Pulmonary artery endothelial cell (primary cell): Measurements from ENCODE around the gene HLA-G. TPM values are rescaled to one million over a fixed set of nuclear protein-coding genes. Genes with fewer than 3 reads are reported as not detected.

Experiments
- DNase-seq: peaks from one replicate; pipeline ENCODE4 v3.0.0-alpha.2; 2011; ENCODE audit warnings: low read depth, low spot score
- total RNA-seq: library from RNA; depleted of rRNA; stranded (reverse); fragments of >200 nt; gene quantifications from 2 replicates; pipeline ENCODE4 v1.2.3, GENCODE V29; 2014

Gene HLA-G
- total RNA-seq, 1 donor from 2014 or later: not detected

DNA sequence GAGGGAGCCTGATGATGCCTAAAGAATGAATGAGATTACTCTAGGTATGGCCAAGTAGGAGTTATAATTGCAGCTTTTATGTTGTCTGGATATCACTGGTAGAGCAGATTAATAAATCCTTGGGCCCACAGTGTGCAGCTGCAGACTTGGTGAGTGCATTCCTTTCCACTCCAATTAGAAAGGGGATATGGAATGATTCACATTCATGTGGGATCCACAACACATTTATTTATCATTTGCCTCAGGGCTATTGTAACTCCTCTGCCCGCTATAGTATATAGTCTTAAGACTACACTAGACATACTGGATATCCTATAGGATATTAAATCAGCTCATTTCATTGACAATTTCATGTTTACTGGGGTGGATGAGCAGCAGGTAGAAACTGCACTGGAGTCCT lies 11.6 kb upstream of the HLA-G start:
- DNase-seq: no peak

DNA sequence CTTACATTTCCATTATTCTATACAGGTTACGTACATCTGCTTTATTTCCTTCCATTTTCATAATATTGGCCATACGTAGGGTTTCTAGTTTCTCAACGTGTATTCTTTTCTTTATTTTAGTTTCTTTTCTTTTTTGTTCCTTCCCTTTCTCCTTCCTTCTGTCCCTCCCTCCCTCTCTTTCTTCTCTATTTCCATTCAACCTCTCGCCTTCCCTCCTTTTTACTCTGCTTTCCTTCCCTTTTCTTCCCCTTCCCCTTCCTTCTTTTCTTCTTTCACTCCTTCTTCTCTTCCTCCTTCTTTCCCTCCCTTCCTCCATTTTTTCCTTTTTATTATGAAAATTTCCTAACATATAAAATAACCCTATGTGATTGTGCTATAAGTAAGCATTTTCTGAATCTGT lies 8.7 kb upstream of the HLA-G start:
- no peak for DNase-seq

DNA sequence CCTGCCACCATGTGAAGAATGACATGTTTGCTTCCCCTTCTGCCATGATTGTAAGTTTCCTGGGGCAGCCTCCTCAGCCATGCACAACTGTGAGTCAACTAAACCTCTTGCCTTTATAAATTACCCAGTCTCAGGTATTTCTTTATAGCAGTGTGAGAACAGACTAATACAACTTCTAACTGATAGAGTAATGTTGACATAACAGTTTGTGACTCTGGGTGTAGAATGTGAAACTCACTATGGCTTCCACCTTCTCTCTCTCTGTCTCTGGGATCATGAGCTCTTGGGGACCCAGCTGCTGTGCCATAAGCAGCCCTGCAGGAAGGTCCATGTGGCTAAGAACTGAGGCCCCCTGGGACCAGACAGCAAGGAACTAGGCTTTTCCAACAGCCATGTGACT lies 3.5 kb upstream of the HLA-G start:
- DNase-seq: no peak

DNA sequence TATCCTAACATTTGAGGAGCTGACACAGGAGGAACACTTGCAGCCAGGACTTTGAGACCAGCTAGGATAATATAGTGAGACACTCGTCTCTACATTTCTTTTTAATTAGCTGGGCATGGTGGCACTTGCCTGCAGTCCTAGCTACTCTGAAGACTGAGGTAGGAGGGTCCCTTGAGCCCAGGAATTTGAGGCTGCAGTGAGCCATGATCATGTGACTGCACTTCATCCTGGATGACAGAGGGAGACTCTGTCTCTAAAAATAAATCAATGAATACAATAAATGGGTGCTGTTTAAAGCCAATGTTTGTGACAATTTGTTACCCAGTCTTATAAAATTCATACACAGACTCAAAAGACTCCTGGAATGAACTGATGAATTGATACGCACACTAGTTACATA lies 1.8 kb upstream of the HLA-G start:
- DNase-seq: no peak

DNA sequence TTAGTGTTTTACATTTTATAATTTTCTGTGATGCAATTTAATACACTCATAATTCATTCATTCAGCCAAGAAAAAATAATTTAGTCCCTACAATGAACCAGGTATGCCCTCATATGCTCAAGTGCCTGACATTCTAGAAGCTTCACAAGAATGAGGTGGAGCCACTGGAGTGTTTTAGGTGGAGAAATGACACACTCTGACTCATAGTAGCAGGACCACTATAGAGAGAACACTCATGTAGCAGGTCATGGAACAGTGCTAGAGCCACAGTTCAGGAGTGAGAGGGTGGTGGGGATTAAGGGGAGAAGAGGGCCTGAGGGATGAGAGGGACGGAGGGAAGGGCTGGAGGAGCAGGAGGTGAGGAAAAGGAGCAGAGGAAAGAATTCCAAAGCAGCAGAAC lies 1.4 kb upstream of the HLA-G start:
- DNase-seq: no peak

DNA sequence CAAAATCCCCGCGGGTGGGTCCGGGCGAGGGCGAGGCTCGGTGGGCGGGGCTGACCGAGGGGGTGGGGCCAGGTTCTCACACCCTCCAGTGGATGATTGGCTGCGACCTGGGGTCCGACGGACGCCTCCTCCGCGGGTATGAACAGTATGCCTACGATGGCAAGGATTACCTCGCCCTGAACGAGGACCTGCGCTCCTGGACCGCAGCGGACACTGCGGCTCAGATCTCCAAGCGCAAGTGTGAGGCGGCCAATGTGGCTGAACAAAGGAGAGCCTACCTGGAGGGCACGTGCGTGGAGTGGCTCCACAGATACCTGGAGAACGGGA lies 809 bp downstream of the HLA-G start:
- DNase-seq: no peak

DNA sequence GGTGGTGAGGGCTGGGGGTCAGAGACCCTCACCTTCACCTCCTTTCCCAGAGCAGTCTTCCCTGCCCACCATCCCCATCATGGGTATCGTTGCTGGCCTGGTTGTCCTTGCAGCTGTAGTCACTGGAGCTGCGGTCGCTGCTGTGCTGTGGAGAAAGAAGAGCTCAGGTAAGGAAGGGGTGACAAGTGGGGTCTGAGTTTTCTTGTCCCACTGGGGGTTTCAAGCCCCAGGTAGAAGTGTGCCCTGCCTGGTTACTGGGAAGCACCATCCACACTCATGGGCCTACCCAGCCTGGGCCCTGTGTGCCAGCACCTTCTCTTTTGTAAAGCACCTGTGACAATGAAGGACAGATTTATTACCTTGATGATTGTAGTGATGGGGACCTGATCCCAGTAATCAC lies 2.1 kb downstream of the HLA-G start:
- DNase-seq: no peak

DNA sequence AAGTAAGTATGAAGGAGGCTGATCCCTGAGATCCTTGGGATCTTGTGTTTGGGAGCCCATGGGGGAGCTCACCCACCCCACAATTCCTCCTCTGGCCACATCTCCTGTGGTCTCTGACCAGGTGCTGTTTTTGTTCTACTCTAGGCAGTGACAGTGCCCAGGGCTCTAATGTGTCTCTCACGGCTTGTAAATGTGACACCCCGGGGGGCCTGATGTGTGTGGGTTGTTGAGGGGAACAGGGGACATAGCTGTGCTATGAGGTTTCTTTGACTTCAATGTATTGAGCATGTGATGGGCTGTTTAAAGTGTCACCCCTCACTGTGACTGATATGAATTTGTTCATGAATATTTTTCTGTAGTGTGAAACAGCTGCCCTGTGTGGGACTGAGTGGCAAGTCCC lies 2.8 kb downstream of the HLA-G start:
- no peak for DNase-seq

DNA sequence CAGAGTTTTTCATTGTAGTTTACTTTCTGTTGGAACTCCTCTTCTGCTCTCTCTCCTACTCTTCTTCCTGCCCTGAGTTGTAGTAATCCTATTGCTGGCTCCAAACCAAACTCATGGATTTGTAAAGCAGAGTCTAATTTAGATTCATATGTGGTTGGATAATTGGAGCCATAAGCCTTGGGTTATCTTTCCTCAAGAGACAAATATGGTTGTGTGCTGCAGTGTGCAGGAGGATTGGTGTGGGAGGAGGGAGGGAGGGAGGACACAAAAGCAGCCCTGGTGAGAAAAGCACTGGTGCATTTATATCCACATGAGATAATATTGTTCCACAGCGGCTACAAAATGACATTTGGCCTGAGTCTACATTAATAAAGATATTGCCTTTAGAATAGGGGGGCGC lies 4.2 kb downstream of the HLA-G start:
- DNase-seq: no peak

DNA sequence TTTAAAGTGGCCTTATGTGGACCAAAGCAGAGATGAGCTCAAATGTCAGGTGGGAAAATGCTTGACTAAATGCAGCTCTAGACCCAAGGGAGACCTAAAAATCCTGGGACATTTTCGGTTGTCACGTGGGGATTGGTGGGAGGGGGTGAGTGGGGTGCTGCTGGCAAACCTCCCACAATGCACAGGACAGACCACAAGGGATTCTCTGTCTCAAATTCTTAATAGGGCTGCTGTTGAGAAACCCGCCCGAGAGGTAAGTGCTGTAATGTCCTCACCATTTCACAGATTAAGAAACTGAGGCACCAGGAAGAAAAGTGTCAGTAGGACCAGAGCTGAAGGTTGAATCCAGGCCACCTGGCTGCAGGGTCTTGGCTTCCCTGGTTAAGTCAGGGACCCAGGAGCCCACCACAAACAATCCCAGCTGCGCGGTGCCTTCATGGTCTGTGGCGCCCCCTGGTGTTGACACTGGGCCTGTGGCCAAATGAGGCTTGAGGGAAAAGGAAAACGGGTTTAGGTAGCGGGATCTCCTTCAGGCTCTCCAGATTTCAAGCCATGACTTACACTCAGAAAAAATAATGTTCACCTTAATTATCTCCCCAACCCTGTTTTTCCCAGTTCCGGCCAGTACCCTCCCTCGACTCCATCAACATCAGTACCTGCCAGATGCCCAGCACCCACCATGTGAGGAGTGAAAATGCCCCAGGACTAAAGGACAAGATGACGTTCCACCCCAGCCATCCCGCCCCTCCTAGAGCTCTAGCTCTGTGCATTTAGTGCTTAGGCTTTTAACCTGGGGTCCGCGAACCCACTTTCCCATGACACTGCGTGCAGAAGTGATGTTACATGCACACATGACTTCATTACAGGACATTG lies 7.2 kb downstream of the HLA-G start:
- no peak for DNase-seq

DNA sequence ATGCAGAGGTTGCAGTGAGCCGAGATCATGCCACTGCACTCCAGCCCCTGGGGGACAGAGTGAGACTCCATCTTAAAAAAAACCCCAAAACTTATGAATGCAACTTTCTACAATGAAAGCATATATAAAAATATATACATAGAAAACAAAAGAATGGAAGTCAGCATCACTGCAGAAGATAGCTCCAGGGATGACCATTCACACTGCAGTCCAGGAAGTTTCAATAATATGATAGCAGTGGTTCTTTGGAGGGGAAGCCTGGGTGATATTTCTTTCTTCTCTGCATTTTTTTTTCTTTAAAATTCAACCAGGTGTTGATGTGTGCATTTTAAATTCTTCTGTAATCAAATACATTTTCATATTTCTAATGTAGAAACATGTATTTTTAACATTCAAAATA lies 12.3 kb downstream of the HLA-G start:
- no peak for DNase-seq

DNA sequence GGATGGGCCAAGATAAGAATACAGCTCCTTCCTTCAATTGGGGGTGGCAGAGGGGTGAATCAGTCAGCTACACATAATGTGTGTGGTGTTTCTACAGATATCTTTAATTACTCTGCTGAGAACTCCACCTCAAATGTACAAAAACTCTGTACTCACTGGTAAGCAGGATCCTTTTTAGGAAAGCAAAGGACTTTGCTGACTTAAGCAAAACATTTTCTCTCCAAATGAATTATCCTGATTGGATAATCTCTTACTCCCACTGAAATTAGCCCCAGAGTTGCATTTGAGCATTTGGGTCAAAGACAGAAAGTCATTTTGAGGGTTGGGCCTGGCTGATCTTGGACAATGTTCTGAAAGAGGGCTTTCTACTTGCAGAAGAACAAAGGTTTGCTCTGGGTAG lies 13.4 kb downstream of the HLA-G start:
- no peak for DNase-seq

DNA sequence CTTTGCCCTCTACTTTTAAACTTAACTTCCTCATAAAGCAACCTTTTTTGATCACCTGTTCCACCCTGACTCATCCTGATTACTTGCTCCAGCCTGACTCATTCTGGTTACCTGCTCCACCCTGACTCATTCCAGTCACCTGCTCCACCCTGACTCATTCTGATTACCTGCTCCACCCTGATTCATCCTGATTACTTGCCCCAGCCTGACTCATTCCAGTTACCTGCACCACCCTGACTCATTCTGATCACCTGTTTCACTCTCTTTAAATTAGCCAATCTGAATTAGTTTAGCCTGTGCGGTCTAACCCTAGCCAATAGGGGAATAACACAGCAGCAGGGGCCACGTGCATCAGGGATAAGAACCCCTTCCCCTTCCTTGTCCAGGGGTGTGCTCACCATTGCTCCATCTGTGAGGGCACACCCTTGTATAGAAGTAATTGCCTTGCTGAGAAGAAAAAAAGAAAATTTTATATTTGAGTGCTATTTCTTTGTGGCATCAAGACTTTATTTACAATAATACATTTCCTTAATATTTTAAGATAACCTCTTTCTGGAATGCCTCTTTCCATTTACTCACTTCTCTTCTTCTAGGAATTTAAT lies 17.9 kb downstream of the HLA-G start:
- no peak for DNase-seq

DNA sequence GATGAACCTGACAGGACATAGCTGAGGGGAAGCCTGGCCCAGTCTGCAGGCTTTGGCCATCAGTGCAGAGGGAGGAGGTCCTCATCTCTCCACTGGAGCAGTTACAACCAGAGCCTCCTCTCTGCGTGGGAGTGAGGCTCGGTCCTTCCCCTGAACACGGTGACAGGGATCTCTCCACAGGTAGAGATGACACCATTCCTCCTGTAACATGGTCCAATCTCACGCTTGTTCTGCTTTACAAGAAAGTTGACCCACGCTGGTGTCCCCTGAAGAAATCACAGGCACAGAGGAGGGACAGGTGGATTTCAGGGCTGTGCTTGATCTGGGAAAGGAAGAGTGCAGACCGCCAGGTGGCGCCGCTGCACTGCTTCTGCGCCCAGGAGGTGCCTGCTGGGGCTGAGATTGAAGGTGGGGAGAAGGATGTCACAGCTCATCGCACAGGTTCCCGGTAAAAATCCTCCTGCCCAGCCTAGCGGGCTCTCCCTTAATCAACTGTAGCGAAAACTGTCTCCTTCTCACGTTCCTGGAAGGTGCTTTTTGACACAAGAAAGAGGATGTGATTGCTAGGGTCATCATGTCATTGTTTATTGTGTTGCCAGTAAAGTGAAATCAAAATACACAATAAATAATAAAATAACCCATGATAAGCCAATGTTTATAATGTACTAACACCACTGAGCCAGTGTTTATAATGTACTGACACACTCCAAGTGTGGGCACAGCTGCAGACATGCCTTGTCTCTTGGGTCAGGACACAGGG lies 20.4 kb downstream of the HLA-G start:
- no peak for DNase-seq

DNA sequence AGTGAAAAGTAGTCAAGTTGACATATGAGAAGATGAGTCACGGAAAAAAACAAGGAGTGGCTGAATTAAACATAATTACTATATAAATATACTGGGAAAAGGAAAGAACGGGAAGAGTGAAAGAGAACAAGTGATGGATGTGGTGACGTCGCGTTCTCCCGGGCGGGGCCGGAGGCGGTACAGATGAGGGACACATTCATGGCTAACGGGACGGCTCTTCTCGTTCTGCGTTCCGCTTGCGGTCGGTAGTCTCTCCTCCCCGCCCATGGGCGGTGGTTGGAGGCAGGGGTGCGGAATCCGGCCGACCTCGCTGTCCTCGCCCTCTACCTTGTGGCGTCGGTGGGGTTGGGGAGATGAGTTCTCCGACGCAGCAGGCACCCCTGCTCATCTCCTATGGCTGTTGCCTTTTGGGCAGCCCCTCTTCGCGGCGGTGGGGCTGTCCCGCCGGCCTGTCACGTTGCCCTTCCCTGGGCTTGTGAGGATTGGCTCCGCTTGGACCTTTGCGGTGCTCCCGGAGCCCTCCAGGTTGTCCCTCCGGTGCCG lies 22.5 kb downstream of the HLA-G start:
- no peak for DNase-seq

DNA sequence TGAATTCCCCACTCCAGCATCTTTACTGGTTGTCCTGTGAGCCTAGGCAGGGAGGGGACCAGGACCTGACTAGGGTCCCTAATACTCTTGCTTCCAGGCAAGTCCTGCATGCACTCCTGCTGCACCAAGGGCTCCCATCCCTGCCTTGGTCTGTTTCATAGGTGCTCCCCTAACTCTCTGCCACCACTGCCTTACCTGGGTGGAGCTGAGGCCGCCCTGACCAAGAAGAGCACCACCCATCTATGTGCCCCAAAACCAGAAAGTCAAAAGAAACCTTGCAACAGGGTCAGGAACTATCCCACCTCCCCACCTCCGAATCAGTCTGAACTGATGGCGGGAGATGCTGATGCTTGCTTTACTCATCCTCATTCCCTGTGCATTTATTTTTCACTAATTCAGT lies 23.6 kb downstream of the HLA-G start:
- DNase-seq: no peak

DNA sequence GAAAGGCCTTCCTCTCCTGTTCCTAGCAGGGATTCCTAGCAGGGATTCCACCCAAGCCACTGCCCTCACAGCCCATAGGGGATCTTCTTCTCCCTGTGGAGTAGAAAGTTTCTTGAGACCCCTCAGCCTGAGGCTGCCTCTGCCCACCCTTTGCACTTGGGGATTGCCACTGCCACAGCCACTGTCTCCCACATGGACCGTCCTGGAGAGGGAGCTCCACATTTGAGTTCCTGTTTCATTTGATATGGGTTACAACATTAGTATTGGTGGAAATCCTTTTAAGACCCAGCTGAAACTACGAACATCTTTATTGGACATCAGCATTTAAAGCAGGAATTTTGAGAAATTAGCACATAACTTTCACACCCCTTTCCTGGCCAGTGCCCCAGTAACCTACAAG lies 25.6 kb downstream of the HLA-G start:
- DNase-seq: no peak

DNA sequence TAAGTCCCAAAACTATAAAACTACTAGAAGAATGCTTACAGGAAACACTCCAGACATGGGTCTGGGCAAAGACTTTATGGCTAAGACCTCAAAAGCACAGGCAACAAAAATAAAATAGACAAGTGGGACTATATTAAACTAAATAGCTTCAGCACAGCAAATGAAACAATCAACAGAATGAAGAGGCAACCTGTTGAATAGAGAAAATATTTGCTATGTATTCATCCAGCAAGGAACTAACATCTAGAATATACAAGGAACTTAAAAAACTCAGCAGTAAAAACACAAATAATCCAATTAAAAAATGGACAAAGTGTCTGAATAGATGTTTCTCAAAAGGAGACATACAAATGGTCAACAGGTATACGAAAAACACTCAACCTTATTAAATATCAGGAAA lies 30.4 kb downstream of the HLA-G start:
- no peak for DNase-seq

DNA sequence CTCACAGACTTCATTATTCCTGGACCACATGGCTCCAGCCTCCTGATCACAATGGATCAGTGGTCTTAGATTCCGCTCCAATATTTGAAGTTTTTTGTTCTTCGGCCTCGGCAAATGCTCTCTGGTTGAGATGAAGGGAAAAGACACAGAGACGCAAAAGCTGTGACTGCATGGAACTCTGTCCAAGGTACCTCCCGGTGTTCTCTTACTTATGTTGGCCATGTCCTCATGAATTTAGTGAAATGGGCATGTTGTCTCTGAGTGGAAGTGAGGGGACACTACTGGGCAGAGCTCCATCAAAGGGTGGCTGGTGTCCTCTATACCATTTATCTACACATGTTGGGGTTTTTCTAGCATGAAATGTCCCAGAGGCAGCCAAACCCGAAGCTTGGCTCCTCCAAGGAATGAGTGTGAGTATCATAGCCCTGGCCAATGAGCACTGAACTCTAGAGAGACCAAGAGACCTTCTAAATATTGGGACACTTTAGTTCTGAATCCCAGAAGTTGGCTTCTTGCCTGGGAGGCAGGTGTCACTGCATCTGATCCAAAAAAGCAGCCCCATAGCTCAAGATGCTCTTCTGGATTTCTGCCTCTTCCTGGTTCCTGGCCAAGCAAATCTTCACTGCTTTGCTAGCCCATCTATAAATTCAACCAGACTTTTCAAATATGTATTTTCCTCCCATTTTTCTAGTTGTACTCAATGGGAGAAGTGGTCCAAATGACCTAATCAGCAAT lies 34.1 kb downstream of the HLA-G start:
- no peak for DNase-seq

DNA sequence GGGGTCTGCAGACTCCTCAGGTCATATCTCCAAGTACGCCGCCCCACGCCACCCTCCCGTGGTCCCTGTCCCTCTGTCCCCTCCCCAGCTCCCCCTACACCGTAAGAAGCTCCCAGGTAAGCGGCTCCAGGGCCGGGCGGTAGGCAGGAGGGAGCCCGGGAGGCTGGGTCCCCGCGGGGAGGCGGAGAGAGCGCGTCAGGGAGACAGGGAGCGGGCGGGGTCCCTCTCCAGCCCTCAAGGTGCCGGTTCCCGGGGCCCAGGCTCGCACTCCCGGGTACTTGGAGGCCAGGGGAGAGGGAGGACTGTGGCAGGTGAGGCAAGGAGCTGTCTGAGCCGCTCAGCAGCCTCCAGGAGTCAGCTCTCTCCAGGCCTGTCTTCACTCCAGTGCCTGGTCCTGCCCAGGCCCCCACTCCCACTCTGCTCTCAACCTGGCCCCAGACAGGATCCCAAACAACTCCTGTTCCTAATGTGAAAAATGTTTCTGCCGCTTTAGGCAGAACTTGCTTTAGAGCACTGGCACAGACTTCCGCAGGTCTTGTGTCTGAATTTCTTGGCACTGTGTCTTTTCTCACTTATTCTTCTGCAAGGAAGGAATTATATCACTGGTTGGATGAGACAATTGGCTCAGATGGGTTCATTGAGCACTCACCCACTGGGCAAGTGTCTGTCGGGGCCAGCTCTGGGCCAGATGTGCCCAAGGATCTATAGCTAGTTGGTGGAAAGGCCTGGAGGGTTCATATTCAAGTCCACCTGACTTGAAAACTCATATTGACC lies 36.6 kb downstream of the HLA-G start:
- DNase-seq: no peak

DNA sequence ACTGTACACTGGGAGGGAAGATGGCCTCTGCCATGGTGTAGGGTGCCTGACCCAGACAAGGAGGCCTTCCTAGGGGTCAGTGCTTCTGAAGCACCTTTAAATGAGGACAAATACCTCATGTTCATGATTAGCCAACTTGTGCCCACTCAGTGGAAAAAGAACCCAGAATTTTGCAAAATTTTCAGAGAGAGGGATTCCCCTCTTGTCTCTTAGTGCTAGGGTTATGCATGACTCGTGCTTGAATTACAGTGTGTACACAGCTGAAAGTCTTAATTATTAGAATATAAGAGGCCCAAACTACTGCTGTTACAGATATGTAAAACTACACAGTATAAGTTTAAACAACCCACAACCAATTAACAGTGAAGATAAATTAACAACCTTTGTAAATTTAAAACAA lies 38.0 kb downstream of the HLA-G start:
- DNase-seq: no peak
